Calu3 (cell line): ENCODE data around the gene S100A7A. TPM values are rescaled to one million over a fixed set of nuclear protein-coding genes. Genes with fewer than 3 reads are reported as not detected.

Source experiments
- BruUV-seq: library from RNA; stranded (reverse); fragments of 400-500 nt; replicated peaks from 2 replicates; lab custom pipeline; 2021; lab: Mats Ljungman, UMichigan
- CTCF ChIA-PET: fragments of 300-600 bp; sonication (Branson Sonifier 250); formaldehyde crosslinking; loops from one replicate; lab custom pipeline; 2022; ENCODE audit warnings: antibody characterized with exemption; lab: Charles Lee
- DNase-seq: peaks from one replicate; pipeline ENCODE4 v3.0.0; 2022
- H3K27ac Mint-ChIP-seq: one replicate; pipeline ENCODE4 v1.8.0; 2022; ENCODE audit warnings: mixed read lengths; ENCODE audit not compliant: unreplicated experiment
- H3K27me3 Mint-ChIP-seq: one replicate; pipeline ENCODE4 v1.8.0; 2022; ENCODE audit warnings: mixed read lengths; ENCODE audit not compliant: unreplicated experiment
- H3K36me3 Mint-ChIP-seq: one replicate; pipeline ENCODE4 v1.8.0; 2022; ENCODE audit warnings: mild to moderate bottlenecking, moderate library complexity, mixed read lengths; ENCODE audit not compliant: insufficient read depth, unreplicated experiment
- H3K4me1 Mint-ChIP-seq: one replicate; pipeline ENCODE4 v1.8.0; 2022; ENCODE audit warnings: mild to moderate bottlenecking, low read depth, mixed read lengths; ENCODE audit not compliant: unreplicated experiment
- H3K4me3 Mint-ChIP-seq: one replicate; pipeline ENCODE4 v1.8.0; 2022; ENCODE audit warnings: mild to moderate bottlenecking, low read depth, moderate library complexity, mixed read lengths; ENCODE audit not compliant: unreplicated experiment
- H3K9me3 Mint-ChIP-seq: one replicate; pipeline ENCODE4 v1.8.0; 2022; ENCODE audit warnings: low read depth, mixed read lengths; ENCODE audit not compliant: unreplicated experiment
- CTCF ChIP-seq: fragments of 200-600 bp; IDR thresholded peaks from one replicate; pipeline ENCODE4 v1.8.0; 2022; ENCODE audit warnings: antibody characterized with exemption; ENCODE audit not compliant: unreplicated experiment
- intact Hi-C: fragments of 100-400 bp; cut with micrococcal nuclease; formaldehyde crosslinking; loops from one replicate; pipeline ENCODE4 v1.10.0; 2022; ENCODE audit not compliant: unreplicated experiment
- total RNA-seq: library from RNA; stranded (reverse); gene quantifications from 2 replicates; pipeline ENCODE4 v1.2.3, GENCODE V29; 2022

The S100A7A gene
- total RNA-seq, 1 experiment from 2014 or later, result not detected

- Mint-ChIP-seq H3K9me3 (no peaks in the 10 kb centered on the region), H3K27ac (no peak overlapping the region), H3K4me1 (no peaks in the 10 kb centered on the region), H3K27me3 (peaks cover 100% of the 10 kb centered on the region), H3K4me3 (no peak overlapping the region), H3K36me3 (no peaks in the 10 kb centered on the region)
- CTCF ChIA-PET, result interaction anchor here (0.6 kb wide), 1 partner anchor 297 kb away, joined by 9 read pairs; no protein-coding TSS in a partner anchor
- intact Hi-C loops, result no loop called here
- no peak for TF ChIP-seq CTCF
- no TSS peak for BruUV-seq
- no peak for DNase-seq
Measured at GRCh38 chr1:153434746-153435455, 18.6 kb downstream of the S100A7A start.

GRCh38 chr1:153437236-153437635, 20.9 kb downstream of the S100A7A start:
- no peak for DNase-seq
- Mint-ChIP-seq H3K27me3 (peaks cover 93% of the 10 kb centered on the region), H3K4me3 (no peak overlapping the region), H3K27ac (no peak overlapping the region), H3K36me3 (no peaks in the 10 kb centered on the region), H3K9me3 (no peaks in the 10 kb centered on the region), H3K4me1 (no peaks in the 10 kb centered on the region)
- TF ChIP-seq CTCF, result no peak
- intact Hi-C loops, result no loop called here
- CTCF ChIA-PET, result no interaction called here
- BruUV-seq, result no TSS peak

- no TSS peak for BruUV-seq
- no peaks in the 10 kb centered on the region for H3K36me3 Mint-ChIP-seq
- TF ChIP-seq CTCF, result no peak
- CTCF ChIA-PET, result no interaction called here
- H3K4me1 Mint-ChIP-seq, result no peaks in the 10 kb centered on the region
- DNase-seq, result no peak
- peaks cover 85% of the 10 kb centered on the region for H3K27me3 Mint-ChIP-seq
- intact Hi-C loops, result no loop called here
- H3K4me3 Mint-ChIP-seq, result no peak overlapping the region
- no peak overlapping the region for H3K27ac Mint-ChIP-seq
- H3K9me3 Mint-ChIP-seq, result no peaks in the 10 kb centered on the region
Measured at GRCh38 chr1:153438599-153438998, 22.3 kb downstream of the S100A7A start.

- CTCF ChIA-PET, result no interaction called here
- no peak for TF ChIP-seq CTCF
Measured at GRCh38 chr1:153439273-153439672, 23.0 kb downstream of the S100A7A start.

More at GRCh38 chr1:153439273-153439672, 23.0 kb downstream of the S100A7A start:
- H3K36me3 Mint-ChIP-seq, result no peaks in the 10 kb centered on the region
- H3K27ac Mint-ChIP-seq, result no peak overlapping the region
- H3K9me3 Mint-ChIP-seq, result no peaks in the 10 kb centered on the region
- no peaks in the 10 kb centered on the region for H3K4me1 Mint-ChIP-seq
- no TSS peak for BruUV-seq
- intact Hi-C loops, result no loop called here
- H3K4me3 Mint-ChIP-seq, result no peak overlapping the region
- no peak for DNase-seq
- peaks cover 85% of the 10 kb centered on the region for H3K27me3 Mint-ChIP-seq
